Ramos (cell line): ENCODE data around the gene TMEFF2.

Experiments
- in situ Hi-C: fragments of 300-500 bp; cut with MboI; formaldehyde crosslinking; loops from one replicate; pipeline ENCODE4 v1.14.3; 2022; ENCODE audit warnings: low sequenced_read_pairs; ENCODE audit not compliant: unreplicated experiment

Gene TMEFF2

DNA sequence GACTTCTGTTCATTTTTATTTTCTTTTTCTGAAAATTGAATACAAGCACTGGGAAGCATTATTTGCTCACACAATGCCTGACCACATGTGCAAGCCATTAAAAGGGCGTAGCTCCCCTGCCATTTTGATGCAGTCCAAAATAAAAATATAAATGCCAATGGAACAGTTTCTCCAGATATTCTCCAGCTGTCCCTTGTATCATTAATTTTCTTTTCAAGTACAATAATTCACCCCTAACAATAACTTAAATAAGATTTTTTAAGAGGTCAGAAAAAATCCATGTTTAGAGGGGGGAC is 168.0 kb downstream of the TMEFF2 start:
- in situ Hi-C loops: no loop called here

DNA sequence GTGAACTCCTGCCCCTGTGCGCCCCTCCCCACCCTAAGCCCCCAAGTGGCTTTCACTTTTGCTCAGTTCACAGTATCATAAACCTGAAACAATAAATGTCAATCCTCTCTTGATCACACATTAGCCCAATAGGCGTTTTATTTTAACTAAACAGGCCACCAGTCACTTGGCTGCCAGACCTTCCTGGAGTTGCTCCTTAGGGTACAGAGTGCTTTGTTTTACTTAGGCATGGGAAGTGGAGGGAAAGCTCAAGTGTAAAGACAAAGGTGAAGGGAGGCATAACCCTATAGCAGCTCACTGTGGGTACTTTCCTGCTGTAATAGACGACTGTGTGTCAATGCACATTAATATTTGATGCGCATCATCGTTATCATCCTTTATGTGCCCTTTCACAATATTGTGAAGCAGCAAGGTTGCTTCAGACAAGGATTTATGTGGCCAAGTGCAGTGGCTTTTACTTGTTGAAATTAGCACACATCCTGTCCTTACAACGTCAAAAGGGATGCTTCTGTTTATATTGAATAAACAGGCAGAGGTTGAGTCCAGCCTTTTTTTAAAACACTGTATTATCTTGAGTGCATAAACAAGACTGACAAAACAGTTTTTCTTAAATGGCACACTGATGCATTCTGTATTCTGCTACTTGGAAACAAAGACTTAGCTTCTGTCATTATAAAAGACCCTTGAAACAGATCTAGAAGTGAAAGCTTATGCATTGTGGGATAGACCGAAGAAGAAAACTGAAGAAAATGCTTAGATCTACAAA is 168.5 kb downstream of the TMEFF2 start:
- in situ Hi-C loops: no loop called here

DNA sequence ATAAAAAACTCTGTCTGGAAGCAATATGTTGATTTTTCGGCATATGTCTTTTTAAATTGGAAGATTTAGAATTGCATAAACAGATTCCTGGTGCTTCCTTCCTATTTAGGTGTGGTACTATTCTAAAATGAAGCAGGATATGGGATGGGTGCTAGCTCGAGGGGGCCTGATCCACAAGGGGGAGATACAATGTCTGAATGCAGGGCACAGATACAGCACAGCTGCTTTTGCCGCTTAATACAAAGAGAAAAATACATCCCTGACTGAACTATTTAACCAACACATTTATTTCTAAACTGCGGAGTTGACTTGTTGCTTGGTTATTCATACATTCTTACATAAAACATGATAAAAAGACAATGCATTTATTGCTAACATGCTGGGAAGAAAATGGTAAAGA is 169.1 kb downstream of the TMEFF2 start:
- in situ Hi-C loops: no loop called here

DNA sequence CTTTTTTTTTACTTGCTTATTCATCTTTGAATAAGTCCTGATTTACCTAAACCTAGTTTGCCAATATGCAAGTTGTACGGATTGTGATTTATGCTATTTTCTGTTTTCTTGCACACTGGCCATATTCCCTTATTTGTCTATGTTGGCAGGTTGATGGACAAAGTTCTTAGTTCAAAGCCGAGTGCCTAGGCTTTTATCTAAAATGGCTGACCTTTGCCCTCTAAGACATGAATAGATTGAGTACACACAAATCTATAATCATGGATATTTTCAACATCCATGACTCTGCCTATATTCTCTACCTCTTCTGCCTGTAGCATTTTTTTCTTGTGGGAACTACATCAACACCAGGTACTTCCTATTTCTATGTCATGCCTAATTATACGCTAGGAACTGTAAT is 171.7 kb downstream of the TMEFF2 start:
- in situ Hi-C loops: no loop called here

DNA sequence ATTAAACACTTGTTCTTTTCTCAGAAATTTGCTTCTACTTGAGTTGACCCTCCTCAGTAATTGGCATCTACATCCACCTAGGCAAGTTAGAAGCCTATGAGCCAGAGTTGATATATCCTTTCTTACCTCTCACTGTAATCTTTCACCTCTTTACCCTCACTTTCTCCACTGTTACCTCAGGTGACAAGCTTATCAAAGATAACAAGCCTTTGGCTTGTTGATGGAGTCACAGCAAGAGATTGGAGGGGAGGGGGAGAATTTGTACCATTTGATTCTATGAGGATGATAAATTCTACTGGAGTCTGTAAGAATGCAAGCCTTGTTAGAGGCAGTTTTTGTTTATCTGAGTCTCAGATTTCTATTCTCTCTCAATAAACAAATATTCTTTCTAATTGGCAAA is 176.9 kb downstream of the TMEFF2 start:
- in situ Hi-C loops: no loop called here

DNA sequence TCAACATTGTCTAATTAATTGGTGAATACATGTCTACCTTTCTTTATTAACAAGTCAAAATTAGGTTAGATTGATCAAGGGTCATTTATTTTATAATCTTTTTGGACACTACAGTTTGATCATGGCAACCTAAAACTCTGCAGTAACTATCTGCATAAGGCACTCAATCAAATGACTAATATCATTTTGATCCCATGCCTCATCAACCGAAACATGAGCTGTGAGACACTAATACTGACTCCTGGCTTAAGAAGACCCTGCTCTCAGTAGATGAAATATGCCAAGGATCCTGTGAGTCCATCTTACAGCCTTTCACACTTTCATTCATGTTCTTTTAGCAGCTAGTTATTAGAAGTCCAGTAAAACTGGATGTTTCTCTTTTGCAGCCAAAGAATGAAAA is 178.5 kb downstream of the TMEFF2 start:
- in situ Hi-C loops: no loop called here

DNA sequence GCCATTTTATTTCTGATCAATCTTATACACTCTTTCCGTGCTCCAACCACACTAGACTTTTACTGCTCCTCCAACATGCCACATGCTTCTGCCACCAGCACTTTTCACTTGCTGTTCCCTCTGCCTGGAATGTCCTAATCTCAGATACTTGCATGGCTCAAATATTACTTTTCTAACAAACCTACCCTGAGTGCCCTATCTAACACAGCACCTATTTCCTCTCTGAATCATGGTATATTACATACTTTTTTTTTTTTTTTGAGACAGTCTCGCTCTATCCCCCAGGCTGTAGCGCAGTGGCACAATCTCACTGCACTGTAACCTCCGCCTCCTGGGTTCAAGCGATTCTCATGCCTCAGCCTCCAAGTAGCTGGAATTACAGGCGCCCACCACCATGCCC is 181.5 kb downstream of the TMEFF2 start:
- in situ Hi-C loops: no loop called here

DNA sequence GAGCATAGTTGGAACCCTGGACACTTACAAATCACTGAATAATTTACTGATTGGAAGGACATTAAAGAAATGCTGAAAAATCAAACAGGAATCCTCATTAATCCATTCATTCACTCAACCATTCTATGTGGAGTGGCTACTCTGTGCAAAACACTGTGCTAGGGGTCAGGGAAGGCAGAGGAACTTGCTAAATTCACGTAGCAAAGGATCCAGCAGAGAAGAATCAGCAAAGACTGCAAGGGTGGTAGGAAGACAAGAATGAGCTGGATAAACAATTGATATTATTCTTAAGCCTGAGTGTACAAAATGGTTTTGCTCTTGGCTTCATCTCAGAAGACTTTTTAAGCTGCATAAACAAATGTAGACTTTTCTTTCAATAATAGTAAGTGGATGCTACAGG is 183.5 kb downstream of the TMEFF2 start:
- in situ Hi-C loops: no loop called here

DNA sequence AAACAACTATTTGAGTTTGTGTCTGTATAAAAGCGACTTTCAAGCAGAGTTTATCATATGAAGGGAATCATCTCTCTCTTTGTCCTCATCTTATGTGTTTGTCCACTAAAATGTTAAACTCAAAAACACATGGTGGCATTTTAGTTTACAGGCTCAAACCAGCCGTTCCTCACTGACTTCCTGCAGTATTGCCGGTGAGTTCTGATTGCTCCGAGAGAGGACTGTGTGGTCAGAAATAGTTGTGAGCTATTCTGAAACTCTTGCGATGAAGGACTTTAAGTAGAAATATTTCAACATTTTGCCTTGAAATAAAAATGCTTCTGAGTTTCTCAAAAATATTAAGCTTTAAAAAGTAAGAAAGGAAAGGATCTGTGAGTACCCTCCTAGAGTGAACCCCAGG is 184.7 kb downstream of the TMEFF2 start:
- in situ Hi-C loops: no loop called here

DNA sequence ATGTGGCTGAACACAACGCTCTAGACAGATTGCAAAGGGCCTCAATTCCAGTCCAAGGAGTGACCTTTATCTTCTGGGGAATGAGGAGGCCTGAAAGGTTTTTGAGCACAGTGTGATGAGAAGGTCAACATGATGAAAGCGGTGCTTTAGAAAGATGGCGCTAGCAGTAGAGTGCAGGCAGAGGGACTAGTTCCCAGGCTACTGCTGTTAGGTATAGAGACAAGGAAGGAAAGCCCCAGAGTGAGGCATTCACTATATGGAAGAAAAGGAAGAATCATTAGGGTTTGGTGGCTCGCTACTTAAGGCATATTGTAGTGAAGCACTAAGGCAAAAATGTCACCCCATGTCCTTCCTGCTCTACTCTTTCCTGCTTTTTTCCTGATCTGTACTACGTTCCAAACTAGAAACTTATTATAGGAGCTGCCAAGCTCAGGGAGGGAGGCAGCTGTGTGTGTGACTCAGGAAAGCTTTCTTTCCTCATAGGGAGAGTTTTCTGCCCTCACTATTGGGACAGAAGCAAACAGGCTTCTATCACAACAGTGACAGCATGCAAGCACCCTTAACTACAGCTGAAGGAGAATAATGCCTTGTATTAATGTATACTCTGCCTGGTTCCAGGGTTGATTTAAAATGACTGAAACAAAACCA is 187.0 kb downstream of the TMEFF2 start:
- in situ Hi-C loops: no loop called here

DNA sequence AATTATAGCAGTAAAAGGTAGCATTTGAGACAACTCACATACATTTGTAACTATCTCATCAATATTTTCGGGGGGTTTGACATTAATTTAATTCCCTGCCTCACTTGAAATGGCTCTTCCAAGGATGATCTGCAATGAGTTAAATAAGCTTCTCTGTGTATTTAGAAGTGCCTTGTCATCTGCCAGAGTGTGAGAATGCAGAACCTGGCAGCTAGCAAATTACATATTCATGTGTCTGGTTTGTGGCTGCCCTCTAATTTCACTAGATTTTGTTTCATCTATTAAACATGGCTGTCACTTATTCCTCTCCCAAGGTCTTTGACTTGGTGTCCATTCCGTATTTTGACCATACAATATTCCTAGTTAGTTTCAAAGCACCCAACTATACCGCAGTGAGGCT is 189.5 kb downstream of the TMEFF2 start:
- in situ Hi-C loops: no loop called here

DNA sequence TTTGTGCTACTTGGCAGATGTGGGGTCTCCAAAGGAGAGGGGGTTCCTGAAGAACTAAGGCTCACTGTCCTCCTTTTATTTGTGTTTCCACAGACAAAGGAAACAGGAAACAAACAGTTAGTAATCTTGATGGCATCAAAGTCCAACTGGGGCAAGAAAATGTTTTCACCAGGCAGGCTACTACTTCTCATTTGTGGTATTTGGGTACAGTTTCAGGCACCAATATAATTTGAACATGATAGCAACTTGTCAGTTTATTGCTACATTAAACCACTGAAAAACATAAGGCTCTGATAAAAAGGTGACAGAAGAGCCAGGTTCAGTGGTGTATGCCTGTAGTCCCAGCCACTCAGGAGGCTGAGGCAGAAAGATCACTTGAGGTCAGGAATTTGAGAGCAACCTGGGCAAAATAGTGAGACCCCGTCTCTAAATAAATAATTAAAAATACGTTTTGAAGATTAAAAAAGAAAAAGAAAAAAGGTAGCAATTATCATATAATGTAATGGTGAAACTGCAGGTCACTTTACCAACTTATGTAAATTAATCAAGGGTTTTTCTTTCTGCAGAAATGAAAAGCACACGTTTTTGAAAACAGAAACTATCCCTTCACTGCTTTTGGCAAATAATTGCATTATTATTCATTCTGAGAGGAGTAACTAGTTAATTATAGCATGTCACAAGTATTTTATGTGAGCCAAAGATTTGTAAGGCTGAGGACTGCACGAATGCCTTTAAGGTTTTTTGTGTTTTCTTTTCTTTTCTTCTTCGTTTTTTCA is 190.4 kb downstream of the TMEFF2 start:
- in situ Hi-C loops: no loop called here

DNA sequence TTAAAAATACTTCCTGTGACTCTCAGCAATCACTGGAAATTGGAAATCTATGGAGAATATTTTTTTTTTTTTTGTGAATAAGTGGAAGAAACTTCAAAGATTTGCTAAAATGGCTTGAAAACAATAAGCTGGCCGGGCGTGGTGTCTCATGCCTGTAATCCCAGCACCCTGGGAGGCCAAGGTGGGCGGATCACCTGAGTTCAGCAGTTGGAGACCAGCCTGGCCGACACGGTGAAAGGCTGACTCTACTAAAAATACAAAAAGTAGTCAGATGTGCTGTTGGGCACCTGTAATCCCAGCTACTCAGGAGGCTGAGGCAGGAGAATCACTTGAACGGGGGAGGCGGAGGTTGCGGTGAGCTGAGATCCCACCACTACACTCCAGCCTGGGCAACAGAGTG is 192.3 kb downstream of the TMEFF2 start:
- in situ Hi-C loops: no loop called here

DNA sequence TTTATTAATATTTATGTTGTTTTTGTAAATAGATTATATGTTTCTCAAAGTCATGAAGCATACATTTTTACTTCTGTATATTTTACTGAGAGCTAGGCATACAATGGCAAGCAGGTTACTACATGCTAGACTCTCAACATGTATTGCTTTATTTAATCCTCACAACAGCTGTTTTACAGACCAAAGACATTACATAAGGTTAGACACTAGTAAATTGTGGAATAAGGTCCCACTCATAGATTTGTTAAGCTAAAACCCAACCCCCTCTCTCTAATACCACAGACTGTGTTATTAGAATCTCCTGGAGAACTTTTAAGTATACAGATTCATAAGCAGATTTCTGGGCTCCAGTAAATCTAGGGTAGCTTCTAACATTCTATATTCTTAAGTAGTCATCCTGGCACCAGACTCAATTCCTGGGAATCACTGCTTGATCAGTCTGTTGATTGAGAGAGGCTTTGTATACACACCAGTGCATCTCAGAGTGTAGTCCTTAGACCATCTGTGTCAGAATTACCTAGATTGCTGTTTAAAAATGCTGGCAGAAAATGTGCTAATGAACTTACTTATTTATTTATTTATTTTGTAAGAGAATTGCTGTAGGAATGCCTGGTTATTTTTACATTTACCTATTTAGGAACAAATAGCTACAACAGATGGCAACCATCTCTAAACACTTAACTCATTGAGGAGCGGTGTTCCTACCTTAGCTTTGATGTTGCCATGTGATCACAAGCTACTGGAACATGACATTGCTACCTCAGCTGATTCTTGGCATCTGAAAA is 194.3 kb downstream of the TMEFF2 start:
- in situ Hi-C loops: no loop called here

DNA sequence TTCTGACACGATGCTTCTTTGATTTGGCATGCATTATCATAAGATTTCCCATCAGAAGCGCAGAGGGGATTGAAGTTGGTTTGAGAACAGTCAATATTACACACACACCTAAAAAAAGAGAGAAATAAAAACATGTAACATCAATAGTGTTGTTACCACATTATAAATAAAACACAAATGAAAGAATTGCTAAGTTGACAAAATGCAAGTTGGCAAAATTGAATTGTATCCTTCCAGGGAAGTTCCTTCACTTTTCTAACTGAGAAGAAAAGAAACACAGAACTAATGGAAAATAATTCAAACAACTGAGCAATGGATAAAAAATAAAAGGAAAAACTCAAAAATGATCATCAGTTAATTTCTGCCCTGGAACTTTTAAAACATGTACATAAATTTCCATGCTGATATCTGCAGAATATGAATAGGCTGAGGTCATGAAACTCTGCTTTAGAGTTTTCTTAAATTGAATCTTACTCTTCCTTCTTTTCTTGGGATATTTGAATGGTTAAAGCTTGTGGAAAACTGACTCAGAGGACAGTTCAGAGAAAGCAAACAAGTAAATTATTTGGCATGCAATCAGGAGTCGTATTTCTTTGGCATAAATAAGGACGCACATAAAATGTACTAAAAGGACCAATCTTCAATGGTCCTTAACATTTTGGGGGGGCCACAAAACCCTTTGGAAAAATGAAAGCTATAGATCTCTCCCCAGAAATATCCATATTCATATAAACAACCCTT is 195.5 kb downstream of the TMEFF2 start:
- in situ Hi-C loops: no loop called here

DNA sequence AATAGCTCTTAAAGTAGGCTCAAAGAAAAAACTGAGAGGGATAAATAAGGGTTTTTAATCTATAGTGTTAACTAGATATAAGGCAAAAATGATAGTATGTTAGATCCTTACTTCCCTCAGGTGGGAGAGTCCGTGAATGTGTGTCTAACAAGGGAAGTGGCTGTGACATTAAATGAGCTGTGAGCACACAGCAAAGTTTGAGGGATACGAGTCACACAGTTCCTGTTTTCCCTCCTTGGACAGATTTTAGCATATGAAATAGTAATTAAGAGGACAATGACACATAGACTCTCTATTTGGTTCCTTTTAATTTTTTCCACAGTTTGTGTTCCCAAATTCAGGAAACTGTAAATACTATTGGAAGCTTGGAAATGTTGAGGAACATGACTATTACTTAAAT is 199.4 kb downstream of the TMEFF2 start:
- in situ Hi-C loops: no loop called here

DNA sequence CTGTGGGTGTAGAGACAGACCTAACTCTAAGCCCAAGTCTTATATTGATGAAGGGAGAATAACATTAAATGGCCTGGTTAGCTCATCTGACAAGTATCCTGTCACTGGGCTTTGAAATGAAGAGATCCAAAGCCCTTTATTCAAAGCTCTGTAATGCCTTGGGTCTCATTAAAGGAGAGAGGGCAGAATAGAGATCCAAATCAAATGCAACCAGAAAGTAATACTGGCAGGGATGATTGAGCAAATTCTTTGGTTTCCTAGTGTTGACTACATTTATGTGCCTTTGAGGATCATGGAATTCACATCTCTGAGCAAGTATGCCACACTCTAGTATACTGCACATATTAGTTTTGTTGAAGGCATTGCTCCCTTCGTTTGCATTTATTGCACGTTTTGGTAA is 200.0 kb downstream of the TMEFF2 start:
- in situ Hi-C loops: no loop called here

DNA sequence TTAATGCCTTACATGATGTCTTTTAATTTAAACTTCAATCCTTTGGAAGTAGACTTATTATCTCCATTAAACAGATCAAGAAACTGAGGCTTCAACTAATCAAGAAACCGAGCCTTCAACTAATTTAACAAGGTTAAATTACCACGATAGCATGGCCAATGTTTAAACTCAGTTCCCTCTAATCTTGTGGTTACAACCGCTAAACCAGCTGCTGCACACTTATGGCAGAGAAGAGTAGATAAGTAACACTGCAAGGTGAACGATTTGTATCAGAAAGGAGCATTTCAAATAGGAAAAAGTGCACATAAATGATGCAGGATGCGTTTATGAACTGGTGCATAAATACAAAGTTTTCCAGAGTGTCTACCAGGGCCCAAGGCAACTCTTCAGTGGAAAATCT is 203.3 kb downstream of the TMEFF2 start:
- in situ Hi-C loops: no loop called here

DNA sequence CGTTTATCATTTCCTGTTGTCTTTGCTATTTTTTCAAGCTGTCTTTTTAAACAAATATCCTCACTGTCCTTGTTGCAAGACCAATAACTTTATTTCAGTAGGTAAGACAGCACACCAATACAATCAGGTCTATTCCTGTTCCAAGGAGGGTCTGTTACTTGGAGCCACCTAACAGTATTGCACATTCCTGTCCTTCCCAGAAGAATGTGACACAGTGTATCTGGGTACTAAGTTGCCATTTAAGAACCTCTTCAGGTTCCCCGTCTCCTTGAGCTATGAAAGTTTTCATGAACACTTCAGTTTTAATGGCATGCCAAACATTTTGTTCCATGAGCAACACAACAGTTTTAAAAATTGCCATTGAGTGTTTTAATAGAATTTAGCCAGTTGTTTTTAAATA is 209.0 kb downstream of the TMEFF2 start:
- in situ Hi-C loops: no loop called here

DNA sequence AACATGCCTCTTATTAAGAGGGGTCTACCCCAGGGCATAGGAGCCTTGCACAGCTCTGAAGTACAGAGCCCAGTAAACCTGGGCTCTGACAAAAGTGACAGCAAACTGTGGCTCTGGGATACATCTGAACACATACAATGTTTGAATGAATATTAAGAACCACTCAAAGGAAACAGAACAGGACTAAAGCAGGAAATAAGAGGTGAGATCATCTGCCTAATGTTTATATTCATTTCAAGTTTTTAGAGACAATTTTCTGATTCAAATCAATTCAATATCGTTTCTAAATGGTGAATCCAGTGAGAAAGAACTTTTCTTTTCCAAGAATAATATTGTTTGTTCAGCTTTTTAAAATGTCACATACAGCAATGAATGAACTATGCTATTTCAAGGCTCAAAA is 211.1 kb downstream of the TMEFF2 start:
- in situ Hi-C loops: no loop called here
